Prostate gland (tissue), 2 donors: ENCODE measurements around the gene SLC9C2. TPM values are rescaled to one million over a fixed set of nuclear protein-coding genes. Genes with fewer than 3 reads are reported as not detected.
"Not testable (repeated sequence)": the region's sequence is repeated elsewhere in the genome, so short reads cannot be mapped to it uniquely, and the experiment has no call there.

Source experiments
- DNase-seq: peaks from one replicate; pipeline ENCODE4 v3.0.0-alpha.2; 2019; ENCODE audit warnings: low spot score
- H3K27ac ChIP-seq, 2 donors: fragments of 200-600 bp; sonication (generic); 2 replicates each; pipeline ENCODE4 v1.5.1; 2017 to 2019
- H3K27me3 ChIP-seq: fragments of 200-600 bp; sonication (generic); replicated peaks from 2 replicates; pipeline ENCODE4 v1.5.1; 2019; ENCODE audit not compliant: insufficient read depth
- H3K36me3 ChIP-seq, 2 donors: fragments of 200-600 bp; sonication (generic); 1 replicate in 1 of 2; 2 replicates in 1 of 2; pipeline versions ENCODE4 v1.5.1 to v1.8.1; 2017 to 2019
- H3K4me1 ChIP-seq: fragments of 200-600 bp; sonication (generic); replicated peaks from 2 replicates; pipeline ENCODE4 v1.5.1; 2019
- H3K4me3 ChIP-seq, 2 donors: fragments of 200-600 bp; sonication (generic); 2 replicates each; pipeline ENCODE4 v1.5.1; 2017 to 2019
- H3K9me3 ChIP-seq: fragments of 200-600 bp; sonication (generic); 2 replicates; pipeline ENCODE4 v1.5.1; 2017
- CTCF ChIP-seq, 4 experiments: fragments of 200-600 bp in 2 of 4; fragments of 450-650 bp in 2 of 4; sonication (generic) in 2 of 4; IDR thresholded peaks; 1 replicate in 3 of 4; 2 replicates in 1 of 4; pipeline ENCODE4 v1.5.1; 2016 to 2019; ENCODE audit warnings: antibody characterized with exemption in 4 of 4, mild to moderate bottlenecking in 2 of 4, moderate library complexity in 2 of 4
- POLR2A ChIP-seq: fragments of 450-650 bp; IDR thresholded peaks from one replicate; pipeline ENCODE4 v1.6.1; 2016; ENCODE audit warnings: antibody characterized with exemption, mild to moderate bottlenecking
- POLR2AphosphoS5 ChIP-seq: sonication (generic); formaldehyde crosslinking; IDR thresholded peaks from one replicate; pipeline ENCODE4 v1.6.1; 2017; ENCODE audit warnings: antibody characterized with exemption
- WGBS: methylation state at CpG from one replicate; pipeline ENCODE4 v1.1.5; 2018; 5-methylcytosine and 5-hydroxymethylcytosine counted together
- intact Hi-C: fragments of 100-400 bp; cut with DNase I; formaldehyde crosslinking; loops from one replicate; pipeline ENCODE4 v1.14.2; 2022
- total RNA-seq, 2 donors: library from RNA; depleted of rRNA; stranded (reverse); fragments of >200 nt; gene quantifications; one replicate each; pipeline ENCODE4 v1.1.0, GENCODE V29; 2016

SLC9C2 gene
- total RNA-seq, 2 donors from 2014 or later, result 40.6 TPM; not detected in 1

- 93% methylated on average over 3 of the region's 3 CpGs for WGBS
- DNase-seq, result no peak
- TF ChIP-seq CTCF (IDR thresholded peaks at IDR 0.05) (no peak), POLR2A (no peak), POLR2AphosphoS5 (no peak)
- no peak overlapping the region for H3K27ac ChIP-seq
- H3K4me3 ChIP-seq, result no peak overlapping the region
- H3K4me1 ChIP-seq, result no peaks in the 10 kb centered on the region
- H3K36me3 ChIP-seq, result no peaks in the 10 kb centered on the region
- no peaks in the 10 kb centered on the region for H3K9me3 ChIP-seq
- intact Hi-C loops, result no loop called here
- H3K27me3 ChIP-seq, result no peaks in the 10 kb centered on the region
Observed at GRCh38 chr1:173580071-173580470, 22.8 kb downstream of the SLC9C2 start.

DNA sequence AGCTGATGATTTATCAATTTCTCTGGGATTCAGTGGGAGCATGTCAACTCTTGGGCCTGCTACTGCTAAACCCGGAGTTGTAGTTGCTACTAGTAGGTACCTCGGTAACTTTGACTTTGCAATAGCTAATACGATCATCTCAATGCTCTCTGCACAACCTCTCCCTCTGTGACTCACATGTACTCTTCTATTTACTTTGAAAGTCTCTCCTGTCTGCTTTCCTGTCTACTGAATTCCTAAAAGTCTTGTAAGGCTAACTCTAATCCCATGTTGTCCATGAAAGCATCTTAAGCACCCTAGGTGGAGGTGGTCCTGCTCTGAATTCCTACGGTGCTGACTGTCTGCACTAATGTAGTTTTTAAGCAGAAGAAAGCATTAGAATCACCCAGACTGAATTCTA is 29.3 kb downstream of the SLC9C2 start:
- no peaks in the 10 kb centered on the region for H3K27me3 ChIP-seq
- H3K4me1 ChIP-seq, result no peaks in the 10 kb centered on the region
- intact Hi-C loops, result no loop called here
- H3K27ac ChIP-seq, result no peak overlapping the region
- WGBS, result 76% methylated on average over 4 of the region's 4 CpGs
- no peak for TF ChIP-seq CTCF (IDR thresholded peaks at IDR 0.05)
- TF ChIP-seq POLR2AphosphoS5, result no peak
- no peak for TF ChIP-seq POLR2A
- H3K4me3 ChIP-seq, result no peak overlapping the region
- no peaks in the 10 kb centered on the region for H3K36me3 ChIP-seq
- no peak for DNase-seq
- no peaks in the 10 kb centered on the region for H3K9me3 ChIP-seq

DNA sequence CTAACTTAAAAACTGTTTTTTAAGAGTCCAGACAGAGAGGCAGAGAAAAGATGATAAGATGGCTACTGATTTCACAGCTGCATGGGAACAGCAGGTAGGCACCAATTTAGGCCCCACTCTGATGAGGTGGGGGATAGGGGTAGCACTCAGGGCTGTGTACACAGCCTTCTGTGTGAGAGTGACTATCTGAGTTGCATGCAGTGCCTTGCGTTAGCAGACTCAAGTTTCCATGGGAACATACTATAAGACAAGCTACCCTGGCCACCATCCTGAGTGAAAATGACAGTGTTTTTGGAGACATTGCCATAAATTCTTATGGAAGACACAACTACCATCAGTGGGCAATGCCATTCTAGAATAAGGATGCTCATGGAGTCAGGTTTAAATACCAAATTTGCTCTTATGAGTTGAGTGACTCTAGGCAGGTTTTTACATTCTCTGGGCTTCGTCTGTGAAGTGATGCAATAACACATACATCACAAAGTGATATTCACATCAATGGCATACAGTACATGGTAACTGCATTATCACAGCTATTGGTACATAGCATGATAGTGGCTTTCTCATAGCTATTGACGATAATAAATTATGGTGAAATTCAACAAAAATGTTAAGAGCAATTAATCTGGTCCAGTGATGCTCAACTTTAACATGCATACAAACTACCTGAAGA is 30.5 kb downstream of the SLC9C2 start:
- DNase-seq, result no peak
- no peaks in the 10 kb centered on the region for H3K36me3 ChIP-seq
- H3K9me3 ChIP-seq, result no peaks in the 10 kb centered on the region
- no peaks in the 10 kb centered on the region for H3K27me3 ChIP-seq
- 83% methylated on average over 3 of the region's 3 CpGs for WGBS
- H3K4me3 ChIP-seq, result no peak overlapping the region
- TF ChIP-seq POLR2AphosphoS5, result no peak
- no peak for TF ChIP-seq POLR2A
- no peak for TF ChIP-seq CTCF (IDR thresholded peaks at IDR 0.05)
- intact Hi-C loops, result no loop called here
- H3K4me1 ChIP-seq, result no peaks in the 10 kb centered on the region
- H3K27ac ChIP-seq, result no peak overlapping the region

GRCh38 chr1:173570370-173571007 is 32.4 kb downstream of the SLC9C2 start:
- intact Hi-C loops, result no loop called here
- TF ChIP-seq POLR2AphosphoS5, result no peak
- no peak for TF ChIP-seq POLR2A
- Histone ChIP-seq H3K4me1 (no peaks in the 10 kb centered on the region), H3K27me3 (no peaks in the 10 kb centered on the region), H3K27ac (no peak overlapping the region), H3K4me3 (no peak overlapping the region), H3K9me3 (no peaks in the 10 kb centered on the region), H3K36me3 (no peaks in the 10 kb centered on the region)
- DNase-seq, result no peak
- WGBS, result 81% methylated on average over 4 of the region's 4 CpGs

DNA sequence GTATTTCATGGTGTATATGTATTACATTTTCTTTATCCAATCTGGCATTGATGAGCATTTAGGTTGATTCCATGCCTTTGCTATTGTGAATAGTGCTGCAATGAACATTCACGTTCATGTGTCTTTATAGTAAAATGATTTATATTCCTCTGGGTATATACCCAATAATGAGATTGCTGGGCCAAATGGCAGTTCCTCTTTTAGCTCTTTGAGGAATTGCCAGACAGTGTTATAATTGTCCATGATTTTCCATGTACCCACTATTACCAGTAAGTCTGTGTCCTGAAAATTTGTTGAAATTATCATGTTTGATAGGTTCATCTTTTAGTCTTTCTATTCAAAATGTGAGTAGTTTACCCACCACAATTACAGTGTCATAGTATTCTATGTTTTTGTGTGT is 34.4 kb downstream of the SLC9C2 start:
- H3K36me3 ChIP-seq, result no peaks in the 10 kb centered on the region
- no peak overlapping the region for H3K4me3 ChIP-seq
- H3K27ac ChIP-seq, result no peak overlapping the region
- TF ChIP-seq POLR2A (no peak), CTCF (IDR thresholded peaks at IDR 0.05) (no peak), POLR2AphosphoS5 (no peak)
- no peak for DNase-seq
- H3K9me3 ChIP-seq, result no peaks in the 10 kb centered on the region
- intact Hi-C loops, result no loop called here
- WGBS, result 76% methylated on average over 1 of the region's 1 CpG
- H3K27me3 ChIP-seq, result no peaks in the 10 kb centered on the region
- H3K4me1 ChIP-seq, result no peaks in the 10 kb centered on the region

DNA sequence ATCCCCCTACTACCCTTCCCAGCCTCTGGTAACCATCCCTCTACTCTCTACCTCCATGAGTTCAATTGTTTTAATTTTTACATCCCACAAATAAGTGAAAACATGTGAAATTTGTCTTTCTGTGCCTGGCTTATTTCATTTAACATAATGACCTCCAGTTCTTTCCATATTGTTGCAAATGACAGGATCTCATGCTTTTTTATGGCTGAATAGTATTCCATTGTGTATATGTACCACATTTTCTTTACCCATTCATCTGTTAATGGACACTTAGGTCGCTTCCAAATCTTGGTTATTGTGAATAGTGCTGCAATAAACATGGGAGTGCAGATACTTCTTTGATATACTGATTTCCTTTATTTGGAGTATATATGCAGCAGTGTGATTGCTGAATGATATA is 39.0 kb downstream of the SLC9C2 start:
- H3K36me3 ChIP-seq, H3K9me3 ChIP-seq, H3K27me3 ChIP-seq, DNase-seq, intact Hi-C loops, H3K4me1 ChIP-seq, H3K27ac ChIP-seq, H3K4me3 ChIP-seq: not testable (repeated sequence)
- 90% methylated on average over 1 of the region's 1 CpG for WGBS
